Neural progenitor cell (in vitro differentiated cells): ENCODE data around the gene GPRIN3.

Experiments
- EZH2phosphoT487 ChIP-seq: fragments of 200-600 bp; sonication (generic); IDR thresholded peaks from 2 replicates; pipeline ENCODE4 v1.6.1; 2017; ENCODE audit warnings: antibody characterized with exemption
- TF ChIP-seq, protein P1 (sequence below): fragments of 200-600 bp; sonication (generic); IDR thresholded peaks from 2 replicates; pipeline ENCODE4 v1.5.1; 2017; ENCODE audit warnings: antibody characterized with exemption, mild to moderate bottlenecking

DNA sequence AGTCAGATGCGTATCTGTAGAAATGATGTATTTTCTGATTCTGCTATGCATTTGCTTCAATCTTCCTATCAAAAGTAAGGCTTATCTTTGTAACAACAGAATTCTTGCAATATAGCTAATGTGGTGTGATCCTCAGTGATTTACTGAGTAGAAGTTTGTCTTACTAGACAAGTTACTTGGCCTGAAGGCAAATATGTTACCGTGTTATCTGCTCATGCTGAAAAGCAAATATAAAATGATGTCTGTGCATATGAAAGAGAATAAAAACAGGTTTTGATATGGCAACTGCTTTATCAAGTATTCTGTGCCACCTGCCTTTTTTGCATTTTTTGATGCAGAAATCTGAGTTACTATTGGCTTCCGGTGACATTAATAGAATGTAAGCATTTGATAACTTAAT lies 103.7 kb downstream of the GPRIN3 start:
- TF ChIP-seq, protein P1, sequence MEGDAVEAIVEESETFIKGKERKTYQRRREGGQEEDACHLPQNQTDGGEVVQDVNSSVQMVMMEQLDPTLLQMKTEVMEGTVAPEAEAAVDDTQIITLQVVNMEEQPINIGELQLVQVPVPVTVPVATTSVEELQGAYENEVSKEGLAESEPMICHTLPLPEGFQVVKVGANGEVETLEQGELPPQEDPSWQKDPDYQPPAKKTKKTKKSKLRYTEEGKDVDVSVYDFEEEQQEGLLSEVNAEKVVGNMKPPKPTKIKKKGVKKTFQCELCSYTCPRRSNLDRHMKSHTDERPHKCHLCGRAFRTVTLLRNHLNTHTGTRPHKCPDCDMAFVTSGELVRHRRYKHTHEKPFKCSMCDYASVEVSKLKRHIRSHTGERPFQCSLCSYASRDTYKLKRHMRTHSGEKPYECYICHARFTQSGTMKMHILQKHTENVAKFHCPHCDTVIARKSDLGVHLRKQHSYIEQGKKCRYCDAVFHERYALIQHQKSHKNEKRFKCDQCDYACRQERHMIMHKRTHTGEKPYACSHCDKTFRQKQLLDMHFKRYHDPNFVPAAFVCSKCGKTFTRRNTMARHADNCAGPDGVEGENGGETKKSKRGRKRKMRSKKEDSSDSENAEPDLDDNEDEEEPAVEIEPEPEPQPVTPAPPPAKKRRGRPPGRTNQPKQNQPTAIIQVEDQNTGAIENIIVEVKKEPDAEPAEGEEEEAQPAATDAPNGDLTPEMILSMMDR: no peak
- no peak for TF ChIP-seq EZH2phosphoT487
